Activated CD4-positive, alpha-beta T cell treated with anti-CD3 and anti-CD28 coated beads, Interleukin-2, Interleukin-6, amounts not matched to agents 100 ng/mL and 50 ng/mL, durations not matched to agents 16 hours and 8 hours (primary cell): ENCODE results near the gene CCDC158.

ENCODE experiments used
- DNase-seq: peaks from one replicate; pipeline ENCODE4 v3.0.0-alpha.2; 2020

CCDC158 gene

DNA sequence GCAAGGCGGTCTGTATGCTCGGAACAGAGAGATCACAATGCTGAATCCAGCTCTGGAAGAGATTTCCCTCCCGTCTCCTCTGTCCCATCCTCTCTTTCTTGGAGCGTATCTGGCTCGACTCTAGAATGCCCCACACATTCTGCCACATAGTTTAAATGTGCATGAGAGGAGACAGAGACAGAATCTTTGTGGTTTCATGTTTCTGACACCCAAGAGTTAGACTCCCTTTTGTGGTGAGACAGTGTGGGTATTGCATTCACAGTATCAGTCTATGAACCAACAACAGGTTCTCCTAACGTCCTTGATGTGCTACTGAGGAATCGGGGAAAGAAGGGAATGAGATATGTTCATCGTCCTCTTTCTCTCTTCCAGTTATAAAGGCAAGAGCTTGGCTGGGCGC, 144.1 kb downstream of the CCDC158 start:
- DNase-seq: no peak

DNA sequence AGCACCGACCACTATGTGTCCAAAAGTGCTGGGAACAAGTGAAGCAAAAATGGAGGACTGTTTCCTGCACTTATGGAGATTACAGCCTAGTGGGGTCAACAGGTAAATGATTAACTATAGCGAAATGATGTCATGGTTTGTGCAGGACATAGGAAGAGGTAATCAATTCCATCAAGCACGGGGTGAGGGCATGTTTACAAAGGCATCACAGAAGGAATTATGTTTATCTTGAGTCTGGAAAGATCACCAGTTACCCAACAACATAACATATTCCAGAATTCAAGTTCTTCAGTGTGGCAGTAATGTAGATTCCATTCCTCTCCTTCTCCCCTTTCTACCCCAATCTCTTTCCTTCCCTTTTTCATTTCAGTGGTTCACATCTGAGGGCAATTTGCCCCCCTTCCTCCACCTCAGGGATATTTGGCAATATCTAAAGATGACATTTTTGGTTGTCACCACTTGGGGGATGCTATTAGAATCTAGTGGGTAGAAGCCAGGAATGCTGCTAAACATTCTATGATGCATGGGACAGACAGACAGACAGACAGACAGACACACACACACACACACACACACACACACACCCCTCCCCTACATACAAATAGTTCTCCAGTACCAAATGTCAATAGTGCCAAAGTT, 145.3 kb downstream of the CCDC158 start:
- no peak for DNase-seq

DNA sequence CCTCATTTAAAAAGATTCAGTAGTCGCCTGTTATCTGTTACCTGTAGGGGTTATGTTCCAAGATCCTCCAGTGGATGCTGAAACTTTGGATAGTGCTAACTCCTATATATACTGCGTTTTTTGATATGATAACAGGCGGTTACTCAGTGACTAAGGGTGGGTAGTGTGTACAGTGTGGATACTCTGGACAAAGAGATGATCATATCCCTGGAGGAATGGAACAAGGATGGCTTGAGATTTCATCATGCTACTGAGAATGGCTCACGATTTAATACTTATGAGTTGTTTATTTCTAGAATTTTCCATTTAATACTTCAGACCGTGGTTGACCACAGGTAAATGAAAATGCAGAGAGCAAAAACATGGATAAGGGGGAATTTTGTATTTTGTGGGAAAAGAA, 147.9 kb downstream of the CCDC158 start:
- no peak for DNase-seq

DNA sequence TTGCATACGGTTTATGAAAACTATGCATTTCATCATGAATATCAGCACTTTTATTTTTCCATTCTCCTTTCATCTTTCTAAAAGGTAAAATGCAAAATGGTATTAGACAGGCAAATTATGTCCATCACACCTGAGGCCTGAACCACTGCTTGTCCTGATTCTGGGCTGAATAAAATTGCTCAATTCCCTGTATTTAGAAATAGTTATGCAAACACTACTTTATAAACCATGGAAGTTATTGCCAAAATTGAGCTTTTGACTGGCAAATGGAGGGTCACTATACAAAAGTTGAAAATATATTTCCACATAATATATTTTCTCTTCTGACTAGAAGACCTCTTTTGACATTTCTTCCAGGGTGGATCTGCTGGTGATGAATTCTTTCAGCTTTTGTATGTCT, 148.4 kb downstream of the CCDC158 start:
- DNase-seq: no peak

DNA sequence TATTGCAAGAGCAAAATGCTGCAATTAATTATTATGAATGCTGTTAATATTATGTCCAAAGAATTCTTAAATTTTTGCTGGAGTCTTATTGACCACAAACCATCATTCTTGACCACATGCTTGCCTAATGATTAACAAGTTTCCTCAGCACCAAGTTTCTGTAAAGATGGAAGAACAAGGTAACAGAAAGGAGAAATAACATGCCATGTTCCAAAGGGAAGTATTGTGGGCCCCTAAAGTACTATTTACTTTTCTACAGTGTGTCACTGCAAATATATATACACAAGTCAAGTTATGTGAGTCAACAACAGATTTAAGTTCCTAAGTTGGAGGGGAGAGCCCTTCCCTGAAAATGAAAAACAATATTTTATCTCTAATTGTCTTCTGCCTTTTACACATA, 148.9 kb downstream of the CCDC158 start:
- no peak for DNase-seq

DNA sequence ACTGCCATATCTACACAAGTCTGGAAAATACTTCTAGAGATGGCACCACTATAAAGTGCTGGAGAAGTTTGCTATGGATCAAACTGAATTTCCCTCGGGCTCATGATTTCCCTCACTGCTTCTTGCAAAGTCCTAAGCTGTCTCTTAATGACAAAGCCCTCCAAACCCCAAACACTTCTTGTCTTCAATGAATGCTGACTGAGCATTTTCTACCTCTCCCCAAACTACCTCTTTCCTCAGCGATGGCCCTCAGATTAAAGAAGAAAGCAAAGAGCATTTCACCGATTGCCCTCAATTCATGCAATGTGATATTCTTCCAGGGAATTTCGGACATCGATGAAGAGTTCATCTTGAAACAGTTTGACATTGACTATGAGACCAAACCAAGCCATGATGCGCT, 149.7 kb downstream of the CCDC158 start:
- DNase-seq: no peak

DNA sequence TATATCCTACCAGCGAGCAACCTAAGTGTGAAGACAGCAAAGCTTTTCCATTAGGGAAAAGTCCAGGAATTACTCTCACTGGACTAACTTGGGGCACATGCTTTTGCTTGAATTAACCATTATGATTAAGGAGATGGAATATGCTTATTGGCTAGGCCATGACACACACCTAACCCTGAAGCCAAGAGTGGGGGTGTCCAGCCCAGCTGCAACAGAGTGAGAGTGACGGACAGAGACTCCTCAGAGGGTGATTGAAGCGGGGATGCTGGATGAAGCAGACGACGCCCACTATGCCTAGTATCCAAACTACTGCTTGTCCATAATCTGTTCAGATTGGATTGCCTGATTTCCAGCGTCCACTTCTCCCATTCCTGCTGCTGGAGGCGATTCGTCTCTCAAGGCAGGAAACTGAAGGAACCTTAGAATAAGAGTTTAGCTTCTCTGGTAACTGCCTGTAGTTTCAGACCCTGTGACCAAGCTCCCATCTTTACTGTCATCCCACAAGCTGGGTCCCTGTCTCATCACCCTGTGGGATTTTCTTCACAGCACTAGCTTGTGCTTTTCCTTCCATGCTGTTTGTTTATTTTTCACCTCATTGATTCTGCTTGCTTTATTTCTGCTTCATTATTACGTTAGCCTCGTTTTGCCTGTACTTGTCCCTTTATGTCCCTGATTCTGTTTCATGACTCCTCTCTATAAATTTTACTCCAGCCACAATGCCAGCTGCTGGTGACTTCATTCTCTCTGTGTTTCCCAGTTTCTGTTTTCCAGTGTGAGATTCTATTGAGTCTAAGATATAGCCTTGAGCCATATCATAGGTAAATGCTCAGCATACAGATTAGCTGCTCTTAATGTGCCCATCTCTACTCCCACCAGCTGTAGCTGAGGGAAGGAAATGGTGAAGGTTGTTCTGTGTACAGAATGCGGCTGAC, 150.4 kb downstream of the CCDC158 start:
- no peak for DNase-seq

DNA sequence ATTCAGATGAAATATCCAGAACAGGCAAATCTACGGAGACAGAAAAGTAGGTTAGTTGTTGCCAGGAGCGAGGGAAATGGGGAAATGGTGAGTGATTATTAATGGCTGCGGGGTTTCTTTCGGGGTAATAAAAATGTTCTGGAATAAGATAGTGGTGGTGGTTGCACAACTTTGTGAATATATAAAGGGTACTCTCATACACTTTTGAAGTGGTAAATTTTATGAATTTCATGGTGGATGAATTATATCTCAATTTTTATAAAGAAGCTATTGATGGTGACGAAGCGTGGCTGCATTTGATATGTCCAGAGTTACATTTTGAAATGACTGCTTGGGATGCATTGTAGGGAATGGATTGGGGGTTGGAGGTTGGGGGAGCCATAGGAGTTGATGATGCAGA, 153.1 kb downstream of the CCDC158 start:
- DNase-seq: no peak

DNA sequence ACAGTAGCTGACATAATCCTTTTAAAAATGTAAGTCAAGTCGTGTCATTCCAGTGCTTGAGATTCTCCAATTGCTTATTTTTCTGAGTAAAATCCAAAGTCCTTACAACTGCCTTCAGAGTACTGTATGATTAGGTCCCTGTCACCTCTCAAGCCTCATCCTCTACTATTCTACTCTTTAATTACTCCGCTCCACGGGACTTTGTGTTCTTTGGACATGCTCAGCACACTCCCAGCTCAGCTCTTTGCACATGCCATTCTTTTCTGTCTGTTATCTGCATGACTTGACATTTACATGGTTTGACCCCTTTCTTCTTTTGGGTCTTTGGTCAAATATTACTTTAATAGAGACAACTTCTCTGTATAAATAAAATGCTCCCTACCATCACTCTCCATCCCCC, 154.3 kb downstream of the CCDC158 start:
- DNase-seq: no peak

DNA sequence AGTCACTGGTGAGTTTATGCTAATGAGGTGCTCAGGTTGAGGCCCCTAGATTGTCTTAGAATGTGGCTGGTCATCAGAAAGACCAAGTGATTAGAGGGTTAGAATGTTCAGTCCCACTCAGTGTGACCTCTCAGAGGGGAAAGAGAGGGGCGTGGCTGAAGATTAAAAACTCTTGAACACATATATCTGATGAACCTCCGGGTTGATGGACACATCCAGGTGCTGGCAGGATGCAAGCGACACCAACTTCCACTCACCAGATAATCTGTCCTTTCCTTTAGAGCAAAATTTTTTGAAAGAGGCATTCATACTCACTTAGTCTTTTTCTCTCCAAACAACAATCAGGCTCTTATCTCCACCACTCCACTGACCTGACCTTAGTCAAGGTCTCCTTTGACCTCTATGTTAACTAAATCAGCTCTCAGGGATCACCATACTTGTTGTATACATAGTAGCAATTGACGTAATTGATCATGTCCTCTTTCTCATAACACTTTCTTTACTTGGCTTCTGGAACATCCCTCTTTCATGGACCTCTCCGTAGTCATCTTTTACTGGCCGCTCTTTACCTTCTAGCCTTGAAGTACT, 155.2 kb downstream of the CCDC158 start:
- DNase-seq: no peak
